ENCODE measurements around the gene SLCO1B3.

Gene SLCO1B3

GRCh38 chr12:20963303-20963702 is 152.8 kb downstream of the SLCO1B3 start:
- in situ Hi-C loops (cut with HindIII; ENCODE audit: low pct_ligation_motif_present, low sequenced_read_pairs): no loop called here
- no peak for TF ChIP-seq CTCF (IDR thresholded peaks at IDR 0.05; ENCODE audit: low read depth, low read length, missing control alignments)
- no peaks in the 10 kb centered on the region for H3K27me3 ChIP-seq (replicated peaks)
- H3K27ac ChIP-seq: no peak overlapping the region
- no peaks in the 10 kb centered on the region for H3K36me3 ChIP-seq (replicated peaks)
- H3K4me3 ChIP-seq (ENCODE audit: low read depth, low read length): no peak overlapping the region
- no peak for DNase-seq

DNA sequence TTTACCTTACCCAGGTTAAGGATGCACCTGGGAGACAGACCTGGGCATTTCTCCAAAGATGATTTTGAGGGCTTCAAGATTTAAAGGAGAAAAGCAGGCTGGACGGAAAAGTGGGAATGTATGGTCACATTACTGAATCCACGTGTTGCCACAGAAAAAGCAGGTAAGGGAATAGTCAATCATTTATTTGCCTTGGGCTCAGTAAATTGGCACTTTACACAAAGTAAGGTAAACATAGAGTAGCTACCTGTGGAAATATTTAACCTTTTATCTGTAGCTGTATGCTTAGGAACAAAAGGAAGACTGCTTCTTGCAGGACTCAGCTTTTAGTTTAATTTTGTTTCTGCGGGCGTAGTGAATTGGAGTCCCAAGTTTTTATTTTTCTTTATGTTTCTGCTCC is 153.3 kb downstream of the SLCO1B3 start:
- H3K4me3 ChIP-seq (ENCODE audit: low read depth, low read length): no peak overlapping the region
- H3K36me3 ChIP-seq (replicated peaks): no peaks in the 10 kb centered on the region
- no peak overlapping the region for H3K27ac ChIP-seq
- no peaks in the 10 kb centered on the region for H3K27me3 ChIP-seq (replicated peaks)
- DNase-seq: no peak
- TF ChIP-seq CTCF (IDR thresholded peaks at IDR 0.05; ENCODE audit: low read depth, low read length, missing control alignments): no peak
- in situ Hi-C loops (cut with HindIII; ENCODE audit: low pct_ligation_motif_present, low sequenced_read_pairs): no loop called here
